GM12878 (cell line): ENCODE results near the gene ZNF568. TPM values are rescaled to one million over a fixed set of nuclear protein-coding genes. Genes with fewer than 3 reads are reported as not detected.

Source experiments
- ATF7 ChIP-seq: fragments of 450-650 bp; IDR thresholded peaks from 2 replicates; pipeline ENCODE4 v1.6.1; 2016; ENCODE audit warnings: low read depth, mild to moderate bottlenecking
- BHLHE40 ChIP-seq, 2 experiments: fragments of 450-650 bp in 1 of 2; IDR thresholded peaks; 2 replicates each; pipeline ENCODE4 v1.6.1; 2011 to 2017; ENCODE audit warnings: low read depth in 2 of 2, borderline replicate concordance in 1 of 2, improper control_type of control experiment in 1 of 2, low read length in 1 of 2, mild to moderate bottlenecking in 1 of 2
- BMI1 ChIP-seq: fragments of 450-650 bp; IDR thresholded peaks from 2 replicates; pipeline ENCODE4 v1.6.1; 2016; ENCODE audit warnings: mild to moderate bottlenecking, moderate library complexity, borderline replicate concordance
- CREB1 ChIP-seq: IDR thresholded peaks from 2 replicates; pipeline ENCODE4 v1.6.1; 2012; ENCODE audit warnings: low read depth, mild to moderate bottlenecking, inconsistent platforms
- HCFC1 ChIP-seq: fragments of 150-350 bp; IDR thresholded peaks from 2 replicates; pipeline ENCODE4 v1.6.1; 2014; ENCODE audit warnings: low read length
- KAT2A ChIP-seq: conservative IDR thresholded peaks from 2 replicates; pipeline ENCODE4 v1.6.1; 2011; ENCODE audit warnings: low read depth, low read length; ENCODE audit not compliant: control insufficient read depth
- NR2C1 ChIP-seq: fragments of 450-650 bp; IDR thresholded peaks from 2 replicates; pipeline ENCODE4 v1.6.1; 2017; ENCODE audit warnings: antibody characterized with exemption, mild to moderate bottlenecking, moderate library complexity
- PBX3 ChIP-seq: IDR thresholded peaks from 2 replicates; pipeline ENCODE4 v1.6.1; 2011; ENCODE audit warnings: mild to moderate bottlenecking, low read depth, low read length, moderate library complexity; ENCODE audit not compliant: insufficient replicate concordance
- POU2F2 ChIP-seq: IDR thresholded peaks from 3 replicates; pipeline ENCODE4 v1.6.1; 2011; ENCODE audit warnings: low read depth, mild to moderate bottlenecking, low read length, borderline replicate concordance
- RAD21 ChIP-seq: IDR thresholded peaks from 2 replicates; pipeline ENCODE4 v1.6.1; 2011; ENCODE audit warnings: mild to moderate bottlenecking, low read depth, low read length, moderate library complexity; ENCODE audit not compliant: insufficient read depth
- RBBP5 ChIP-seq: fragments of 200-600 bp; sonication (generic); conservative IDR thresholded peaks from 2 replicates; pipeline ENCODE4 v1.6.1; 2016
- SMAD5 ChIP-seq: IDR thresholded peaks from 2 replicates; pipeline ENCODE4 v1.6.1; 2016; ENCODE audit warnings: antibody characterized with exemption, low read depth
- SRF ChIP-seq, 2 experiments: IDR thresholded peaks; 2 replicates each; pipeline ENCODE4 v1.6.1; 2011; ENCODE audit warnings: low read depth in 2 of 2, low read length in 2 of 2, mild to moderate bottlenecking in 1 of 2, moderate library complexity in 1 of 2
- USF2 ChIP-seq: IDR thresholded peaks from 2 replicates; pipeline ENCODE4 v1.6.1; 2011; ENCODE audit warnings: low read depth, low read length, improper control_type of control experiment, borderline replicate concordance
- YY1 ChIP-seq: IDR thresholded peaks from 2 replicates; pipeline ENCODE4 v1.6.1; 2011; ENCODE audit warnings: low read depth, mild to moderate bottlenecking, low read length
- ZBED1 ChIP-seq: IDR thresholded peaks from 2 replicates; pipeline ENCODE4 v1.6.1; 2016; ENCODE audit warnings: borderline replicate concordance
- ZNF274 ChIP-seq: IDR thresholded peaks from one replicate; pipeline ENCODE4 v1.8.0; 2011; ENCODE audit not compliant: insufficient read length, insufficient read depth
- ZNF622 ChIP-seq: fragments of 450-650 bp; IDR thresholded peaks from 2 replicates; pipeline ENCODE4 v1.6.1; 2017; ENCODE audit warnings: mild to moderate bottlenecking, inconsistent platforms
- polyA plus RNA-seq, 11 experiments: library from polyadenylated mRNA; depleted of rRNA in 4 of 11; unstranded in 6 of 11; stranded (reverse) in 5 of 11; fragments of >200 nt; fragmentation: Nextera tagmentation in 4 of 11; fragmentation: Illumina TruSeq in 1 of 11; extraction: Ambion mirVana in 4 of 11; extraction: Trizol in 1 of 11; gene quantifications; 1 replicate in 1 of 11; 2 replicates in 10 of 11; pipeline versions ENCODE4 v1.2.1 to v1.2.3, GENCODE V29; 2011 to 2016; ENCODE audit warnings: inconsistent platforms in 2 of 11, missing spikeins in 2 of 11, low read depth in 1 of 11
- total RNA-seq, 4 experiments: library from RNA; depleted of rRNA in 3 of 4; stranded (reverse); fragments of >200 nt in 3 of 4; fragmentation: Illumina TruSeq in 1 of 4; extraction: Trizol in 1 of 4; gene quantifications; 2 replicates each; pipeline versions ENCODE4 v1.2.1 to v1.2.3, GENCODE V29; 2013 to 2021
- TF ChIP-seq, protein P1 (sequence below): IDR thresholded peaks from 2 replicates; pipeline ENCODE4 v1.6.1; 2012; ENCODE audit warnings: improper control_type of control experiment, low read depth, low read length; ENCODE audit not compliant: insufficient replicate concordance
- TF ChIP-seq, protein P2 (sequence below): fragments of 450-650 bp; IDR thresholded peaks from 2 replicates; pipeline ENCODE4 v1.6.1; 2018; ENCODE audit warnings: mild to moderate bottlenecking, low read depth, moderate library complexity; ENCODE audit not compliant: partially characterized antibody

ZNF568 gene
- total and polyA plus RNA-seq, 10 of the 15 experiments (the other 5 are each of a cell fraction or from before 2014, with no cell fraction given): 0.16 to 0.77 (median 0.27) TPM

DNA sequence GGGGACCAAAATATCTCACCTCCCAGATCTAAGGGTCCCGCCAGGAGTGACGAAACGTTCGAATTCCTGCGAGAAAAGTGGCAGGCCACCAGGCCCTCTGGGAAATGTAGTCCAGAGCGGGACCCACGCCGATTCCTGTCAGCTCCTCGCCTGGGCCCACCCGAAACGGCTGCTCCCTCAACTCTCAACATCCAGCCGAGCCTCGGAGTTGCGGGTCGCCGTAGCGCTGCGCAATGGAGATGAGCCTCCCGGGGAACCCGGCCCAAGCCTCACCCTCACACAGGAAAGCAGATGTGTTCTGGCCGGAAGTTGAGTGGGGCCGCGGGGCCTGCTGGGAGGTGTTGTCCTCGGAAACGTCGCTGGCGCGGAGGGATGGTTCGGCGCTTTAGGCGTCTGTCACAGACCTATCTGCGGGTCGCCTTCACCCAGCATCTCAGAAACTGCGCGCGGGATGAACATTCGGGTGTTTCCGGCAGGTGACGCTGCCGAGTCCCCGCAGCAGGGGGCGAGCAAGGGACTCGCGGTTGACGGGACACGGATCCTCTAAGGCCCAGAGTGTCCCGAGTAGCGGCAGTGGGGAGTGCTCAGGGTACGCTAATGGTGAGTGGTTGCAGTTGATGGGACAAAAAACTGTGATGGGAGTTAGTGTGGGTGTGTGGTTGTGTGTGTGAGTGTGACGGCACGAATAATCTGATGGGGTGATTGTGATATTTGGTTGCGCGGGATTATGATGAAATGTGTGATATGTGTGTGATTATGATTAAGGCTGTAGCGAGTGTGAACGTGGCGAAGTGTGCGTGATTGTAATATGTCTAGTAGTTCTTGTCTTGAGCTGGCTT lies at the start of gene ZNF568, which contains the start of gene ZNF829 (continued):
- TF ChIP-seq USF2: no peak
- no peak for TF ChIP-seq PBX3
- TF ChIP-seq BMI1: no peak
- TF ChIP-seq, protein P1, sequence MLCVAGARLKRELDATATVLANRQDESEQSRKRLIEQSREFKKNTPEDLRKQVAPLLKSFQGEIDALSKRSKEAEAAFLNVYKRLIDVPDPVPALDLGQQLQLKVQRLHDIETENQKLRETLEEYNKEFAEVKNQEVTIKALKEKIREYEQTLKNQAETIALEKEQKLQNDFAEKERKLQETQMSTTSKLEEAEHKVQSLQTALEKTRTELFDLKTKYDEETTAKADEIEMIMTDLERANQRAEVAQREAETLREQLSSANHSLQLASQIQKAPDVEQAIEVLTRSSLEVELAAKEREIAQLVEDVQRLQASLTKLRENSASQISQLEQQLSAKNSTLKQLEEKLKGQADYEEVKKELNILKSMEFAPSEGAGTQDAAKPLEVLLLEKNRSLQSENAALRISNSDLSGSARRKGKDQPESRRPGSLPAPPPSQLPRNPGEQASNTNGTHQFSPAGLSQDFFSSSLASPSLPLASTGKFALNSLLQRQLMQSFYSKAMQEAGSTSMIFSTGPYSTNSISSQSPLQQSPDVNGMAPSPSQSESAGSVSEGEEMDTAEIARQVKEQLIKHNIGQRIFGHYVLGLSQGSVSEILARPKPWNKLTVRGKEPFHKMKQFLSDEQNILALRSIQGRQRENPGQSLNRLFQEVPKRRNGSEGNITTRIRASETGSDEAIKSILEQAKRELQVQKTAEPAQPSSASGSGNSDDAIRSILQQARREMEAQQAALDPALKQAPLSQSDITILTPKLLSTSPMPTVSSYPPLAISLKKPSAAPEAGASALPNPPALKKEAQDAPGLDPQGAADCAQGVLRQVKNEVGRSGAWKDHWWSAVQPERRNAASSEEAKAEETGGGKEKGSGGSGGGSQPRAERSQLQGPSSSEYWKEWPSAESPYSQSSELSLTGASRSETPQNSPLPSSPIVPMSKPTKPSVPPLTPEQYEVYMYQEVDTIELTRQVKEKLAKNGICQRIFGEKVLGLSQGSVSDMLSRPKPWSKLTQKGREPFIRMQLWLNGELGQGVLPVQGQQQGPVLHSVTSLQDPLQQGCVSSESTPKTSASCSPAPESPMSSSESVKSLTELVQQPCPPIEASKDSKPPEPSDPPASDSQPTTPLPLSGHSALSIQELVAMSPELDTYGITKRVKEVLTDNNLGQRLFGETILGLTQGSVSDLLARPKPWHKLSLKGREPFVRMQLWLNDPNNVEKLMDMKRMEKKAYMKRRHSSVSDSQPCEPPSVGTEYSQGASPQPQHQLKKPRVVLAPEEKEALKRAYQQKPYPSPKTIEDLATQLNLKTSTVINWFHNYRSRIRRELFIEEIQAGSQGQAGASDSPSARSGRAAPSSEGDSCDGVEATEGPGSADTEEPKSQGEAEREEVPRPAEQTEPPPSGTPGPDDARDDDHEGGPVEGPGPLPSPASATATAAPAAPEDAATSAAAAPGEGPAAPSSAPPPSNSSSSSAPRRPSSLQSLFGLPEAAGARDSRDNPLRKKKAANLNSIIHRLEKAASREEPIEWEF: no peak
- no peak; the same call in 1 of the 2 replicates for TF ChIP-seq RAD21
- 0 out of 3 replicates have a peak, but pooled peaks have one; percentile 30 for TF ChIP-seq POU2F2
- peak; percentile 30; the same call in 1 of the 2 replicates for TF ChIP-seq YY1
- no peak for TF ChIP-seq RBBP5
- TF ChIP-seq CREB1: peak; percentile 76
- TF ChIP-seq NR2C1: no peak
- TF ChIP-seq, protein P2, sequence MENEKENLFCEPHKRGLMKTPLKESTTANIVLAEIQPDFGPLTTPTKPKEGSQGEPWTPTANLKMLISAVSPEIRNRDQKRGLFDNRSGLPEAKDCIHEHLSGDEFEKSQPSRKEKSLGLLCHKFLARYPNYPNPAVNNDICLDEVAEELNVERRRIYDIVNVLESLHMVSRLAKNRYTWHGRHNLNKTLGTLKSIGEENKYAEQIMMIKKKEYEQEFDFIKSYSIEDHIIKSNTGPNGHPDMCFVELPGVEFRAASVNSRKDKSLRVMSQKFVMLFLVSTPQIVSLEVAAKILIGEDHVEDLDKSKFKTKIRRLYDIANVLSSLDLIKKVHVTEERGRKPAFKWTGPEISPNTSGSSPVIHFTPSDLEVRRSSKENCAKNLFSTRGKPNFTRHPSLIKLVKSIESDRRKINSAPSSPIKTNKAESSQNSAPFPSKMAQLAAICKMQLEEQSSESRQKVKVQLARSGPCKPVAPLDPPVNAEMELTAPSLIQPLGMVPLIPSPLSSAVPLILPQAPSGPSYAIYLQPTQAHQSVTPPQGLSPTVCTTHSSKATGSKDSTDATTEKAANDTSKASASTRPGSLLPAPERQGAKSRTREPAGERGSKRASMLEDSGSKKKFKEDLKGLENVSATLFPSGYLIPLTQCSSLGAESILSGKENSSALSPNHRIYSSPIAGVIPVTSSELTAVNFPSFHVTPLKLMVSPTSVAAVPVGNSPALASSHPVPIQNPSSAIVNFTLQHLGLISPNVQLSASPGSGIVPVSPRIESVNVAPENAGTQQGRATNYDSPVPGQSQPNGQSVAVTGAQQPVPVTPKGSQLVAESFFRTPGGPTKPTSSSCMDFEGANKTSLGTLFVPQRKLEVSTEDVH: no peak
- no peak for TF ChIP-seq ZNF622
- TF ChIP-seq ZNF274: no peak
- no peak for TF ChIP-seq KAT2A
- no peak for TF ChIP-seq BHLHE40 (IDR thresholded peaks at IDR 0.05; ENCODE audit: borderline replicate concordance in 1 of 2, low read depth in 2 of 2, low read length in 1 of 2)
- no peak for TF ChIP-seq SMAD5
- TF ChIP-seq SRF (IDR thresholded peaks at IDR 0.05; ENCODE audit: low read depth in 2 of 2, low read length in 2 of 2): no peak
- TF ChIP-seq HCFC1: peak; percentile 62
- TF ChIP-seq ZBED1: no peak
- no peak for TF ChIP-seq ATF7
